ENCODE data around the gene PDLIM3. TPM values are rescaled to one million over a fixed set of nuclear protein-coding genes. Genes with fewer than 3 reads are reported as not detected.

Gene PDLIM3
- total RNA-seq, 1 donor from 2014 or later = 24.4 TPM

DNA sequence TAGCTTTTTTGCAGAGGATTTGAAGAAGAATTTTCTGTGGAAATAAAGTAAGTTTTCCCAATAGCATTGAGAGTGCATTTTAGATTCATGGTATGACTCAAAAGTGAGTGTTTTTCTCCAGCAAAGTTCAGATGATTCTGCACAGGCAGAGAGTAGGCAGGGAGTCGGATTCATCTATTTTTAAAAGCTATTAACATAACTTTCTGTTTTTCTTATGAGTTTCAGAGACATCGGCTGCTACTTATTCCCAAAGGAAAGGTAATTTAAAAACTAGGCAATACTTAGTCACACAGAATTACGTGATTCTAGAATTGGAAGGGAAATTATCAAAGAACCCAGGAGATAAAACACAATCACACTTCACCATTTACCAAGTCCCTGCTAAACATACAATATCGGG is 68.2 kb downstream of the PDLIM3 start:
- DNase-seq = no peak
- Histone ChIP-seq H3K27ac (no peak overlapping the region), H3K9me3 (no peaks in the 10 kb centered on the region), H3K36me3 (no peaks in the 10 kb centered on the region), H3K4me1 (peaks cover 8% of the 10 kb centered on the region), H3K4me3 (no peak overlapping the region), H3K27me3 (no peaks in the 10 kb centered on the region)
- TF ChIP-seq, protein P1, sequence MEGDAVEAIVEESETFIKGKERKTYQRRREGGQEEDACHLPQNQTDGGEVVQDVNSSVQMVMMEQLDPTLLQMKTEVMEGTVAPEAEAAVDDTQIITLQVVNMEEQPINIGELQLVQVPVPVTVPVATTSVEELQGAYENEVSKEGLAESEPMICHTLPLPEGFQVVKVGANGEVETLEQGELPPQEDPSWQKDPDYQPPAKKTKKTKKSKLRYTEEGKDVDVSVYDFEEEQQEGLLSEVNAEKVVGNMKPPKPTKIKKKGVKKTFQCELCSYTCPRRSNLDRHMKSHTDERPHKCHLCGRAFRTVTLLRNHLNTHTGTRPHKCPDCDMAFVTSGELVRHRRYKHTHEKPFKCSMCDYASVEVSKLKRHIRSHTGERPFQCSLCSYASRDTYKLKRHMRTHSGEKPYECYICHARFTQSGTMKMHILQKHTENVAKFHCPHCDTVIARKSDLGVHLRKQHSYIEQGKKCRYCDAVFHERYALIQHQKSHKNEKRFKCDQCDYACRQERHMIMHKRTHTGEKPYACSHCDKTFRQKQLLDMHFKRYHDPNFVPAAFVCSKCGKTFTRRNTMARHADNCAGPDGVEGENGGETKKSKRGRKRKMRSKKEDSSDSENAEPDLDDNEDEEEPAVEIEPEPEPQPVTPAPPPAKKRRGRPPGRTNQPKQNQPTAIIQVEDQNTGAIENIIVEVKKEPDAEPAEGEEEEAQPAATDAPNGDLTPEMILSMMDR (IDR thresholded peaks at IDR 0.05) = no peak
- ATAC-seq = no peak
- intact Hi-C loops (cut with DNase I) = no loop called here

GRCh38 chr4:185465707-185466106 is 69.6 kb downstream of the PDLIM3 start:
- DNase-seq (no peak), ATAC-seq (no peak)
- Histone ChIP-seq H3K4me3 (no peak overlapping the region), H3K27me3 (no peaks in the 10 kb centered on the region), H3K27ac (no peak overlapping the region), H3K36me3 (no peaks in the 10 kb centered on the region), H3K4me1 (peaks cover 4% of the 10 kb centered on the region), H3K9me3 (no peaks in the 10 kb centered on the region)
- TF ChIP-seq, protein P1 (IDR thresholded peaks at IDR 0.05) = no peak
- intact Hi-C loops (cut with DNase I) = no loop called here

GRCh38 chr4:185464887-185465286 is 70.4 kb downstream of the PDLIM3 start:
- Histone ChIP-seq H3K27ac (no peak overlapping the region), H3K27me3 (no peaks in the 10 kb centered on the region), H3K4me3 (no peak overlapping the region), H3K9me3 (no peaks in the 10 kb centered on the region), H3K4me1 (no peaks in the 10 kb centered on the region), H3K36me3 (no peaks in the 10 kb centered on the region)
- ATAC-seq (no peak), DNase-seq (no peak)
- TF ChIP-seq, protein P1 (IDR thresholded peaks at IDR 0.05) = no peak
- intact Hi-C loops (cut with DNase I) = no loop called here

- no peak overlapping the region for H3K4me3 ChIP-seq
- H3K27ac ChIP-seq = no peak overlapping the region
- H3K27me3 ChIP-seq = no peaks in the 10 kb centered on the region
- H3K36me3 ChIP-seq = no peaks in the 10 kb centered on the region
- H3K4me1 ChIP-seq = no peaks in the 10 kb centered on the region
- ATAC-seq (no peak), DNase-seq (no peak)
- intact Hi-C loops (cut with DNase I) = no loop called here
- H3K9me3 ChIP-seq = no peaks in the 10 kb centered on the region
- TF ChIP-seq, protein P1 (IDR thresholded peaks at IDR 0.05) = no peak
Observed at GRCh38 chr4:185464183-185464582, 71.1 kb downstream of the PDLIM3 start.

DNA sequence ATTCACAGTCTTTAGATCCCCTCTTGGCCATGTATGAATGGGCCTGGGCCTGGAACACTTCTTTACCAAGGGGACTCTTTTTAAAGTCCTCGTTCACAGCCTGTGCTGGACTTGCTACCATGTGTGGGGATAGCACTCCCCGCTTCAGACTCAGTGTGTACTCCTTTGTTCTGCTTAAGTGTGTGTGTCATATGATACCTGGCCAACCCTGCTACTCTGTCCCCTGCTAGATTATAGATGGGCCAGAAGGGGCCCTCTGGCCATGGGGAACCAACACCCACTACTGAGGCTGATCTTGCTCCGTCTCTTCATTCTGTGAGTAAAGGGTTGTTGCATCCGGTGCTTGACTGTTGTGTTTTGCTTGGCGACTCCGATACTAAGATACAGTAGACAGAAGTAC is 71.8 kb downstream of the PDLIM3 start:
- no peaks in the 10 kb centered on the region for H3K4me1 ChIP-seq
- no peak for ATAC-seq
- no peaks in the 10 kb centered on the region for H3K36me3 ChIP-seq
- no peak overlapping the region for H3K4me3 ChIP-seq
- TF ChIP-seq, protein P1 (IDR thresholded peaks at IDR 0.05) = no peak
- DNase-seq = no peak
- no peaks in the 10 kb centered on the region for H3K9me3 ChIP-seq
- intact Hi-C loops (cut with DNase I) = no loop called here
- no peak overlapping the region for H3K27ac ChIP-seq
- no peaks in the 10 kb centered on the region for H3K27me3 ChIP-seq

DNA sequence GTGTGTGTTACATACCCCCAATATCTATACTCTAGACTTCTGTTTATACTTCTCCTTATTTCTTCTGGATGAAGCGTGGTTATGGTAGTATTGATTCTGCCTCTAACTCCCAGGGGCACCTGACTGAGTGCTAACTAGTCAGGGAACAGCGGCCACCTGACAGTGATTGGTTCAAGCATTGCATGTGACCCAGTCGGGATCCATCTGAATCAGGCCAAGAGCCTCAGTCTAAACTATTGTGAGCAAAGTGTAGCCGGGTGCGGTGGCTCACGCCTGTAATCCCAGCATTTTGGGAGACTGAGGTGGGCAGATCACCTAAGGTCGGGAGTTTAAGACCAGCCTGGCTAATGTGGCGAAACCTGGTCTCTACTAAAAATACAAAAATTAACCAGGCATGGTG is 73.7 kb downstream of the PDLIM3 start:
- TF ChIP-seq, protein P1 (IDR thresholded peaks at IDR 0.05) = no peak
- H3K4me3 ChIP-seq = no peak overlapping the region
- H3K4me1 ChIP-seq = no peaks in the 10 kb centered on the region
- ATAC-seq (no peak), DNase-seq (no peak)
- H3K36me3 ChIP-seq = no peaks in the 10 kb centered on the region
- no peaks in the 10 kb centered on the region for H3K9me3 ChIP-seq
- intact Hi-C loops (cut with DNase I) = no loop called here
- no peaks in the 10 kb centered on the region for H3K27me3 ChIP-seq
- no peak overlapping the region for H3K27ac ChIP-seq
